Upper lobe of left lung (tissue), 4 donors: Measurements from ENCODE around the gene ASB15.

Experiments used
- POLR2AphosphoS5 ChIP-seq, 2 donors: sonication (generic); formaldehyde crosslinking; IDR thresholded peaks; one replicate each; pipeline ENCODE4 v1.5.1; 2017; ENCODE audit warnings: antibody characterized with exemption in 2 of 2
- TF ChIP-seq, protein P1 (sequence below), 6 experiments: fragments of 450-650 bp in 4 of 6; fragments of 200-600 bp in 2 of 6; sonication (generic) in 2 of 6; IDR thresholded peaks; one replicate each; pipeline ENCODE4 v1.5.1; 2016 to 2019; ENCODE audit warnings: antibody characterized with exemption in 6 of 6

DNA sequence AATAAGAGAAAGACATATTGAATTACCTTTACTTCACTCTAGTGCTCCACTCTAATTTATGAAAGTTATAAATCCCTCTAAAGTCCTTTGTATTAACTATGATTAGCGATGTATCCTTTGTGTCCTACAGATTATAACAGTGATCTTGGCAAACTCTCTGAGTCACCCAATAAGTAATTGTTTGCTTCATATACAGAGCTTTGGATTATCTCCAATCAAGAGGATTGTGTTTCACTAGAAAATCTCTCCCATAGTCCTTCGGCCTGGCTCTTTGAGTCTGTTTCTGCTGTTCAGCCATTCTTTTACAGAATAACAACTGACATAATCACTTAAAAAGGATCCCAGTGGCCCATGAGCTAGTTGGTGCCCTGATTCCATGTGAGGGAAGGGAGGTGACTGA is 63.5 kb downstream of the ASB15 start:
- TF ChIP-seq, protein P1, sequence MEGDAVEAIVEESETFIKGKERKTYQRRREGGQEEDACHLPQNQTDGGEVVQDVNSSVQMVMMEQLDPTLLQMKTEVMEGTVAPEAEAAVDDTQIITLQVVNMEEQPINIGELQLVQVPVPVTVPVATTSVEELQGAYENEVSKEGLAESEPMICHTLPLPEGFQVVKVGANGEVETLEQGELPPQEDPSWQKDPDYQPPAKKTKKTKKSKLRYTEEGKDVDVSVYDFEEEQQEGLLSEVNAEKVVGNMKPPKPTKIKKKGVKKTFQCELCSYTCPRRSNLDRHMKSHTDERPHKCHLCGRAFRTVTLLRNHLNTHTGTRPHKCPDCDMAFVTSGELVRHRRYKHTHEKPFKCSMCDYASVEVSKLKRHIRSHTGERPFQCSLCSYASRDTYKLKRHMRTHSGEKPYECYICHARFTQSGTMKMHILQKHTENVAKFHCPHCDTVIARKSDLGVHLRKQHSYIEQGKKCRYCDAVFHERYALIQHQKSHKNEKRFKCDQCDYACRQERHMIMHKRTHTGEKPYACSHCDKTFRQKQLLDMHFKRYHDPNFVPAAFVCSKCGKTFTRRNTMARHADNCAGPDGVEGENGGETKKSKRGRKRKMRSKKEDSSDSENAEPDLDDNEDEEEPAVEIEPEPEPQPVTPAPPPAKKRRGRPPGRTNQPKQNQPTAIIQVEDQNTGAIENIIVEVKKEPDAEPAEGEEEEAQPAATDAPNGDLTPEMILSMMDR (IDR thresholded peaks at IDR 0.05), result no peak
- TF ChIP-seq POLR2AphosphoS5 (IDR thresholded peaks at IDR 0.05), result no peak
